Measurements from ENCODE around the gene CALML6. TPM values are rescaled to one million over a fixed set of nuclear protein-coding genes. Genes with fewer than 3 reads are reported as not detected.

CALML6 gene
- polyA plus RNA-seq, 1 donor from 2014 or later: not detected

GRCh38 chr1:1958071-1958541 is 43.0 kb downstream of the CALML6 start:
- no peak for TF ChIP-seq EP300 (conservative IDR thresholded peaks at IDR 0.05; ENCODE audit: poor library complexity, severe bottlenecking)
- TF ChIP-seq POLR2AphosphoS5 (IDR thresholded peaks at IDR 0.05): no peak
- no peak for TF ChIP-seq TAF1 (IDR thresholded peaks at IDR 0.05; ENCODE audit: low read depth)
- no peak for TF ChIP-seq SMC3 (conservative IDR thresholded peaks at IDR 0.05; ENCODE audit: poor library complexity)
- TF ChIP-seq RAD21 (conservative IDR thresholded peaks at IDR 0.05): no peak
- TF ChIP-seq EZH2 (IDR thresholded peaks at IDR 0.05; ENCODE audit: borderline replicate concordance, insufficient read depth, low read length, poor library complexity, severe bottlenecking): no peak
- no peak for TF ChIP-seq REST (IDR thresholded peaks at IDR 0.05; ENCODE audit: borderline replicate concordance)
- TF ChIP-seq MXI1 (conservative IDR thresholded peaks at IDR 0.05; ENCODE audit: poor library complexity, severe bottlenecking): no peak
- TF ChIP-seq CTCF (IDR thresholded peaks at IDR 0.05; ENCODE audit: poor library complexity, severe bottlenecking): no peak
- no peak overlapping the region for H3K27ac ChIP-seq (ENCODE audit: low read length)
- no peaks in the 10 kb centered on the region for H3K27me3 ChIP-seq (ENCODE audit: insufficient read depth, low read depth, low read length)
- H3F3A ChIP-seq (ENCODE audit: insufficient read depth, low read length, poor library complexity, severe bottlenecking): no peaks in the 10 kb centered on the region
- H2AFZ ChIP-seq (ENCODE audit: low read depth, low read length): no peak overlapping the region
- H3K9me2 ChIP-seq (ENCODE audit: insufficient read depth, low read length): no peaks in the 10 kb centered on the region
- no peak overlapping the region for H3K9ac ChIP-seq (ENCODE audit: low read length)
- no peaks in the 10 kb centered on the region for H3K36me3 ChIP-seq (ENCODE audit: insufficient read depth, low read length)
- no peaks in the 10 kb centered on the region for H4K20me1 ChIP-seq (ENCODE audit: insufficient read depth)
- no peak overlapping the region for H3K4me2 ChIP-seq (ENCODE audit: low read length)
- no peaks in the 10 kb centered on the region for H3K79me2 ChIP-seq (replicated peaks; ENCODE audit: insufficient read depth, low read length)
- no peak overlapping the region for H3K4me3 ChIP-seq (ENCODE audit: low read length)
- H3K9me3 ChIP-seq (ENCODE audit: low read length): no peaks in the 10 kb centered on the region

GRCh38 chr1:1959459-1959839 is 44.4 kb downstream of the CALML6 start:
- no peaks in the 10 kb centered on the region for H3K36me3 ChIP-seq (ENCODE audit: insufficient read depth, low read length)
- H3K27me3 ChIP-seq (ENCODE audit: insufficient read depth, low read depth, low read length): no peaks in the 10 kb centered on the region
- no peaks in the 10 kb centered on the region for H3K79me2 ChIP-seq (replicated peaks; ENCODE audit: insufficient read depth, low read length)
- no peaks in the 10 kb centered on the region for H4K20me1 ChIP-seq (ENCODE audit: insufficient read depth)
- no peak overlapping the region for H3K4me2 ChIP-seq (ENCODE audit: low read length)
- no peak overlapping the region for H3K9ac ChIP-seq (ENCODE audit: low read length)
- H2AFZ ChIP-seq (ENCODE audit: low read depth, low read length): no peak overlapping the region
- H3K27ac ChIP-seq (ENCODE audit: low read length): no peak overlapping the region
- H3K9me2 ChIP-seq (ENCODE audit: insufficient read depth, low read length): no peaks in the 10 kb centered on the region
- H3K9me3 ChIP-seq (ENCODE audit: low read length): no peaks in the 10 kb centered on the region
- no peaks in the 10 kb centered on the region for H3F3A ChIP-seq (ENCODE audit: insufficient read depth, low read length, poor library complexity, severe bottlenecking)
- TF ChIP-seq POLR2AphosphoS5 (IDR thresholded peaks at IDR 0.05) (no peak), CTCF (IDR thresholded peaks at IDR 0.05; ENCODE audit: poor library complexity, severe bottlenecking) (no peak), EZH2 (IDR thresholded peaks at IDR 0.05; ENCODE audit: borderline replicate concordance, insufficient read depth, low read length, poor library complexity, severe bottlenecking) (no peak), MXI1 (conservative IDR thresholded peaks at IDR 0.05; ENCODE audit: poor library complexity, severe bottlenecking) (no peak), RAD21 (conservative IDR thresholded peaks at IDR 0.05) (no peak), TAF1 (IDR thresholded peaks at IDR 0.05; ENCODE audit: low read depth) (no peak), EP300 (conservative IDR thresholded peaks at IDR 0.05; ENCODE audit: poor library complexity, severe bottlenecking) (no peak), REST (IDR thresholded peaks at IDR 0.05; ENCODE audit: borderline replicate concordance) (no peak), SMC3 (conservative IDR thresholded peaks at IDR 0.05; ENCODE audit: poor library complexity) (no peak)
- no peak overlapping the region for H3K4me3 ChIP-seq (ENCODE audit: low read length)
